Stimulated activated CD8-positive, alpha-beta memory T cell treated with anti-CD3 and anti-CD28 coated beads, Interleukin-12 subunit alpha, Interleukin-12 subunit beta, amount 100 ng/mL, for 24 hours (primary cell): ENCODE results near the gene NBEA.

Experiments used
- DNase-seq: peaks from one replicate; pipeline ENCODE4 v3.0.0-alpha.2; 2020; ENCODE audit errors: extremely low read depth

Gene NBEA

DNA sequence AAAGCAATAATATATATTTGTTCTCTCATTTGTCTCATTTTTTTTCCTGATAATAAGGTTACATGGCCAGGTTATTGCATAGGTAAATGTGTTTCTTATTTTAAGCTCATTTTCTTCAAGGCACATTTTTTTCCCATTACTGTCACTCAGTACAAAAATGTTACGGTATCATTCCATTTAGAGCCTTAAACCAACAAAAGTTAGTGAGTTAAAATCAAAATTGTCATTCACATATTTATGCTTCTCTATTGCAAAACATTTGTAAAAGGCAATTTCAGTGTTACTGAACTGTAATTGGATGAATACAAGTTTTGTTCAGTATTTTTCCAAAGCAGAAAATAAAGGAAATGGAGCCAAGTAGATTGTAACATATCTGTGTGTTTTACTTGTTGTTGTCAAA, 652.0 kb downstream of the NBEA start:
- DNase-seq: no peak

GRCh38 chr13:35595181-35595580, 653.1 kb downstream of the NBEA start:
- DNase-seq: no peak

DNA sequence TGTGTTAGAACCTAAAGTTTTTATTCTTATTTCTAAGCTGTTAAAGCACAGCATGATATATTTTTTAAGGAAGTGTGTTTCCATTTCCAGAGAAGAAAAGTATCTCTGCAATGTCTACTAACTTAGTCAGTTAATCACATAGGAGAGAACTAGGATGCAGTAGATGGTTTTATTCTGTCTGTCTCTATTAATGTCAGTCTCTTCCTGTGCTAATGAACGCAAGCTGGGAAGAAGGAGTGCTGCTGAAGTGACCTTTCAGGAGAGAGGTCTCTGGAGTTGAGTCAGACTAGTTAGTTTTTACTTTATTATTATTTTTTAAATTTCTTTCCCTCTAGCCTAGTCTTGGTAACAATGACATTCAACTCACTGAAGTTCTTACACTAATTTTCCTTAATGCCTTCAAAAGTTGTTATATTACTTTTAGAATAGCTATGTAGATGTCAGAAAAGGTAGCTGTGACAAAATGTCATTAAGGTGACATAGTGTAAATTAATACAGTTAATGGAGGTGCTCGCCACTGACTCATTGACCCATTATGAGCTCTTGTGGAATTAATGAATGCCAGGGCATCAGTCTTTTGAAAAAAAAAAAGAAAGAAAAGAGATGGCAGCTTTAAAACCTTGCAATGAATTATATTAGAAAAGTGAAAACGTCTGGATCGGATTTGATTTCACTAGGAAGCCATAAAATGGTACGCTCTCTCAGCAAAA, 654.4 kb downstream of the NBEA start:
- DNase-seq: no peak

DNA sequence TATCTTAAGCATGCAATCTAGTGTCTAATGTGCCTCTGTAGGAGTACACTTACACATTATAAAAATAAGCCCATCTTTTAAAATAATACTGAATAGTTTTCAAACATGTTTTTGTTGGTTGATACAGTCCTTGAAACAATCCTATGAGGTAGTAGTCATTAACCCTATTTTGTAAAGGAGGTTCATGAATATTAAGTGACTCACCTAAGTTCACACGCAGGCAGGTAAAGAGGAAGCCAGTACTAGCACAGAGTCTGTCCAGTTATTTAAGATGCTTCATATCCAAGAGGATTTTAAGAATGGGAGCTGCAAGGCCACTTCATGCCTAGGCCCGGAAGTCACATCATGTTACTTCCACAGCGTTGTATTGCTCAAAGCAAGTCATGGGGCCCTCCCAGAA, 655.4 kb downstream of the NBEA start:
- DNase-seq: no peak

DNA sequence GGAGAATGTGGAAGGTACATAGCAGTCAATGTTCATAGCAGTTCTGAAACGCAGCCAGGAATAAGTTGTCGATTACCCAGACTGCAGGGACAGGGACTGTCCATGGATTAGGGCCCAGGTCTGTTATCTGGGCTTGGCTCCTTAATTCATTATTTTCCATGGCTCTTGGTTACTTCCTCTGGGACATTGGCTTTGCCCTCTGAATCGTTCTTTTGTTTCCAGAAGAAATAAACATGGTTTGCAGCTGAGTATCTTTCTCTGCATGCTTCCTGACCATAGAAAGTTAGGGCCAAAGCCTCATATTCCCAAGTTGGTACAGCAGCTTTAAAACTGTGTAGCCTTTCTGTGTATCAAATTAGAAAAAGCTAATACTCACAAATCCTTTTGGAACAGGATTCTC, 656.2 kb downstream of the NBEA start:
- DNase-seq: no peak

GRCh38 chr13:35598790-35599369, 656.8 kb downstream of the NBEA start:
- DNase-seq: no peak

GRCh38 chr13:35599384-35599783, 657.3 kb downstream of the NBEA start:
- no peak for DNase-seq

GRCh38 chr13:35600137-35600536, 658.1 kb downstream of the NBEA start:
- DNase-seq: no peak

DNA sequence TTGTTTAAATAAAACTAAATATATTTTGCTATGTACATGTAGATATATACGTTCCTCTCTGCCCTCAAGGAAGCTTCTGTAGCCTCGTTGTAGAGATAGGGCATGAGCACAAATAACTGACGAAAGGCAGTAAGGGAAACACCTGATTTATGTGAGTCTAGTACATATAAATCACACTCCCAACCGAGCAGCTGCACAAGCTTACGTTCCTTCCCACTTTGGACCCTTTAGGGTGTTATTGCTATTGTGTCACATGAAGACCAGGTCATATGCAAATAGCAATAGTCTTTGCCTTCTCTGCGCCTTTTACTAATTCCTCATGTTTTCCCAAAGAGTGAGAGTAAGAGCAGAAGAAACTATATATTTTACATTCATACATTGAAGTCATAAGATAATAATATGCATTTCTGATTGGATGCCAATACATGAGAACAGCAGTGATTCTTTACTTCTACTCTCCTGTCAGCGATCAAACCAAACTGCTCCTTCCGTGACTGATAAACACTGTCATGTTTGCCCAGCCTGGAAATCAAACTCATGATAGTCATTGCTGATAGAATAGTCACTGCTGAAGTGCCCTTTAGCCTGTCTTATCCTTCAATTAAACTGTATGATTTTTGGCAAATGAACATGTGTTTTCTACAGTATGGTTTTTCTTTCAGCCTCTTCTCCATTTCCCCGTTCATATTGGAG, 661.7 kb downstream of the NBEA start:
- no peak for DNase-seq

DNA sequence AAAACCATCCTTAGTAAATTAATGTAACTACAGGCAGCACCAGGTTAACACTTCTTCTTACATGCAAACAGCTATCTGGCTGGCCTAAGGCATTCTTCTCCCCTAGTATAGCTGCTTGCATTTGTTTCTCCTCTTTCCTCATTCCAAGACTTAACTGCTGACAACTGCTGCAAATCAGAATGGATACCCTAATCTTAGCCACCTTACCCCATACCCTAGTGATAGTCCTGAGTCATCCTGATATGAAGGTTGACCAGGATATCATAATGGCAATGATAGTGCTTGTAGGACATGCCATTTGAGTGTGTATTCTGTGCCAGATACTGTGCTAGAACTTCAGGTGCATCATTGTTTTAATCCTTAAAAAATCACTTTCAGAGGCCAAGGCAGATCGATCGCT, 672.6 kb downstream of the NBEA start:
- DNase-seq: no peak

DNA sequence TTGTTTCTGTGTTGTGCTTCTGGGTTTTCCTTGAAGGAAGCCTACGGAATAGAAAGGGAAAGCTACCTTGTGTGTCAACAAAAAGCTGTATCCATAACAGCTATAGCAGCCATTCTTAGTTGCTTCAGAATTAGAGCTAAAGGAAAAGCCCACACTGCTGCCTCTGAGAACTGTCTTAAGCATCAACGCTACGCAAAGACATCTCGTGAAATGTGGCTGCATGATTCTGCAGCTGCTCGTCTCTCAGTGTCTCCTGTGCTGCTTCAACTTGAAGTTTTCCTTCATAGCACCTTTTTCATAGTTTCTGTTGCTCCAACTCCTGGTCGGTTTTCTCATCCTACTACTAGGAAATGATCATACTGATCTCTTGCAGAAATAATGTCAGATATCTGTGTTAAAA, 675.4 kb downstream of the NBEA start:
- no peak for DNase-seq

- DNase-seq: no peak
These were observed 676.6 kb downstream of the NBEA start for GRCh38 chr13:35618565-35619083.

DNA sequence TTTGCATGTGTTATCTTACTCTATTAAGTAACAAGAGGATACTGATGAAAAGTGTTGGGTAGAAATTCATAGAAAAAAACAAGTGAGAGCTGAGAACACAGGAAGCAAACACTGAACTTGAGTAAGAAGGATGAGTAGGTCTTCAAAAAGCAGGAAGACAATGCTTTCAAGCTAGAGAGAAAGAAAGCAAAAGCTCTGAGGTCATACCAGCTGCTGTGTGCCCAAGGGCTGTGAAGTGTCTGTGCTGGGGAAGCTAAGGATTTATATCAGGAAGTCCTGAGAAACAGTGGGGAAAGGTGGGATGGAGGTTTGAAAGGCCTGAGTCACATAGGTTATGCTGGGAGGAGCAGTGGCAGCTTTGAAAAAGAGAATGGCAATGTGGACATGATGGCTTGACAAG, 679.9 kb downstream of the NBEA start:
- no peak for DNase-seq

- no peak for DNase-seq
These were observed 687.0 kb downstream of the NBEA start for GRCh38 chr13:35629026-35629425.

GRCh38 chr13:35630551-35631275, 688.6 kb downstream of the NBEA start:
- DNase-seq: no peak

- no peak for DNase-seq
These were observed 689.6 kb downstream of the NBEA start for GRCh38 chr13:35631666-35632065.

GRCh38 chr13:35643625-35644024, 701.6 kb downstream of the NBEA start:
- no peak for DNase-seq

GRCh38 chr13:35646056-35646774, 704.1 kb downstream of the NBEA start:
- DNase-seq: no peak

DNA sequence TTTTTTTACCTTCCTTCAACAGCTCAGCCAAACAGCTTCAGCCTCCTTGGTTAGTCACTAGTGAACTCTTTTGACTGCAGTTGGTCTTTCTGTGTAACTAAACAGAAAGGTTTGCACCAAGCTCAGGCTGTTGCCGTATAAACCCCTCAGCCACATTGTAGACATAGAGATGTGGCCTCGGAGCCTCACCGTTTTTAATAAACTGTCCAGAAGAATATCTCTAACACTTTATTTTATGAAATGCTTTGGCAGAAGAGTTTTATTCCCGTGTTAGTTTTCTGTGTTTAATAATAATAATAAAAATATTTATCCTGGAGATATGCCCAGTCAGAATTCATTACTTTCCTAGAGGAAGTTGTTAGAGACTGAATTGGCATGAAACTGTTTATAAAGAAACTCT, 706.1 kb downstream of the NBEA start:
- DNase-seq: no peak

- no peak for DNase-seq
These were observed 707.1 kb downstream of the NBEA start for GRCh38 chr13:35649162-35649561.

DNA sequence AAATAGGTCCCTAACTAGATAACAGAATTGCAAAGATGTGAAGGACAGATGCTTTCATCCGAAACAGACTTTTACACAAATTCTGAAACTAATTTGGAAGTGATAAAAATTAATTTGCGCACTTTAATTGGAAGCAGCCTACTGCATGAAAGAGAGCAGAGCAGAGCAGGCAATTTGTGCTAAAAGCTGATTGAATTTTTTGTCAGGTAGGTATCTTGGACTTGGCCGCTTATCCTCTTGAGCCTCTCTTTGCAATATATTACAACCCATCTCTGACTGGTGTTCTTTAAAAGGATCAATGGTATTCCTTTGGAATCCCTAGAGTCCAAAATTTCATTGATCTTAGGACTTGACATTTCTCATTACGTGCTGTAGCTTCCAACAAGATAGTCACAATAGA, 717.7 kb downstream of the NBEA start:
- DNase-seq: no peak

- no peak for DNase-seq
These were observed 722.7 kb downstream of the NBEA start for GRCh38 chr13:35664747-35665146.
